B cell (primary cell): ENCODE data around the gene LMAN2. TPM values are rescaled to one million over a fixed set of nuclear protein-coding genes. Genes with fewer than 3 reads are reported as not detected.

Experiments
- ATAC-seq: fragments of 200-7000 bp; cut with Tn5 transposase; one replicate; pipeline ENCODE4 v1.10.0; 2021; ENCODE audit warnings: low read depth, mild to moderate bottlenecking, moderate number of reproducible peaks, moderate library complexity
- CTCF ChIA-PET: fragments of 350-600 bp; sonication (Branson Sonifier 250); formaldehyde crosslinking; loops from one replicate; lab custom pipeline; 2021; ENCODE audit warnings: antibody characterized with exemption, inconsistent platforms; lab: Charles Lee
- POLR2A ChIA-PET: fragments of 350-600 bp; sonication (Branson Sonifier 250); formaldehyde crosslinking; loops from one replicate; lab custom pipeline; 2021; ENCODE audit warnings: antibody characterized with exemption; lab: Charles Lee
- DNase-seq: peaks from one replicate; pipeline ENCODE4 v3.0.0; 2013
- H2AFZ ChIP-seq: 2 replicates; pipeline ENCODE4 v1.6.1; 2012; ENCODE audit warnings: mild to moderate bottlenecking, low read depth, low read length; ENCODE audit not compliant: insufficient read depth, poor library complexity, severe bottlenecking
- H3K27ac ChIP-seq, 2 donors: 1 replicate in 1 of 2; 2 replicates in 1 of 2; pipeline ENCODE4 v1.5.1; 2012 to 2013; ENCODE audit warnings: low read length in 2 of 2, mild to moderate bottlenecking in 2 of 2, moderate library complexity in 1 of 2
- H3K27me3 ChIP-seq, 4 experiments: fragments of 200-600 bp in 1 of 4; sonication (generic) in 1 of 4; replicated peaks in 1 of 4; 1 replicate in 2 of 4; 2 replicates in 2 of 4; pipeline versions ENCODE4 v1.6.1 to v1.7.0; 2013 to 2016; ENCODE audit warnings: low read length in 3 of 4, mild to moderate bottlenecking in 2 of 4, mixed read lengths in 1 of 4, moderate library complexity in 1 of 4; ENCODE audit not compliant: insufficient read depth in 4 of 4, control insufficient read depth in 3 of 4; ENCODE audit errors: control extremely low read depth in 1 of 4
- H3K36me3 ChIP-seq, 2 experiments: replicated peaks in 1 of 2; 1 replicate in 1 of 2; 2 replicates in 1 of 2; pipeline versions ENCODE4 v1.6.1 to v1.7.1; 2013; ENCODE audit warnings: low read length in 1 of 2; ENCODE audit not compliant: insufficient read depth in 2 of 2, control insufficient read depth in 1 of 2; ENCODE audit errors: control extremely low read depth in 1 of 2, extremely low read depth in 1 of 2
- H3K4me1 ChIP-seq, 2 donors: fragments of 200-600 bp in 1 of 2; sonication (generic) in 1 of 2; 1 replicate in 1 of 2; 2 replicates in 1 of 2; pipeline versions ENCODE4 v1.5.1 to v1.6.1; 2013 to 2017; ENCODE audit warnings: low read length in 2 of 2; ENCODE audit not compliant: control insufficient read depth in 2 of 2, insufficient read depth in 2 of 2
- H3K4me2 ChIP-seq: replicated peaks from 2 replicates; pipeline ENCODE3; 2012; ENCODE audit warnings: mild to moderate bottlenecking, low read depth, low read length; ENCODE audit not compliant: poor library complexity, severe bottlenecking
- H3K4me3 ChIP-seq, 5 experiments: fragments of 200-600 bp in 1 of 5; sonication (generic) in 1 of 5; 1 replicate in 3 of 5; 2 replicates in 2 of 5; pipeline versions ENCODE4 v1.5.1 to v1.7.0; 2011 to 2016; ENCODE audit warnings: low read length in 4 of 5, mild to moderate bottlenecking in 4 of 5, low read depth in 2 of 5, control low read depth in 1 of 5, moderate library complexity in 1 of 5; ENCODE audit not compliant: insufficient read depth in 1 of 5; ENCODE audit errors: control extremely low read depth in 1 of 5, extremely low read depth in 1 of 5
- H3K79me2 ChIP-seq: fragments of 200-600 bp; sonication (generic); one replicate; pipeline ENCODE4 v1.6.0; 2016; ENCODE audit warnings: low read length; ENCODE audit not compliant: control insufficient read depth, insufficient read depth
- H3K9ac ChIP-seq: fragments of 200-600 bp; sonication (generic); 2 replicates; pipeline ENCODE4 v1.6.1; 2017; ENCODE audit warnings: mild to moderate bottlenecking, low read length, moderate library complexity
- H3K9me3 ChIP-seq, 3 donors: one replicate each; pipeline versions ENCODE4 v1.6.1 to v1.7.1; 2013; ENCODE audit warnings: low read length in 2 of 3; ENCODE audit not compliant: control insufficient read depth in 2 of 3, insufficient read depth in 1 of 3; ENCODE audit errors: control extremely low read depth in 1 of 3
- H4K20me1 ChIP-seq: 2 replicates; pipeline ENCODE4 v1.6.0; 2012; ENCODE audit warnings: mild to moderate bottlenecking, low read length; ENCODE audit not compliant: insufficient read depth, control insufficient read depth, poor library complexity, severe bottlenecking
- H3K27ac Mint-ChIP-seq: one replicate; pipeline ENCODE4 v1.8.0; 2021; ENCODE audit warnings: mixed read lengths
- H3K27me3 Mint-ChIP-seq: one replicate; pipeline ENCODE4 v1.8.0; 2021; ENCODE audit warnings: mixed read lengths
- H3K4me1 Mint-ChIP-seq: one replicate; pipeline ENCODE4 v1.8.0; 2021; ENCODE audit warnings: mixed read lengths
- H3K4me3 Mint-ChIP-seq: one replicate; pipeline ENCODE4 v1.8.0; 2021; ENCODE audit warnings: mixed read lengths
- H3K9me3 Mint-ChIP-seq: one replicate; pipeline ENCODE4 v1.8.0; 2022; ENCODE audit warnings: mixed read lengths; ENCODE audit not compliant: insufficient read depth
- EZH2 ChIP-seq: IDR thresholded peaks from 2 replicates; pipeline ENCODE4 v1.6.1; 2012; ENCODE audit warnings: borderline replicate concordance, low read depth, mild to moderate bottlenecking, moderate library complexity, low read length; ENCODE audit not compliant: insufficient read depth, poor library complexity, severe bottlenecking
- WGBS: methylation state at CpG from one replicate; pipeline ENCODE4 v1.1.5; 2013; ENCODE audit warnings: missing lambda C conversion rate; ENCODE audit not compliant: insufficient coverage; 5-methylcytosine and 5-hydroxymethylcytosine counted together
- intact Hi-C: fragments of 100-400 bp; cut with micrococcal nuclease; formaldehyde crosslinking; loops from one replicate; pipeline ENCODE4 v1.10.0; 2022
- polyA plus RNA-seq: library from polyadenylated mRNA; depleted of rRNA; stranded (reverse); fragments of >200 nt; gene quantifications from 2 replicates; pipeline ENCODE4 v1.2.3, GENCODE V29; 2012
- total RNA-seq, 2 donors: library from RNA; stranded (reverse); fragments of 120-200 nt in 1 of 2; gene quantifications; 1 replicate in 1 of 2; 2 replicates in 1 of 2; pipeline versions ENCODE4 v1.2.3 to v1.2.4, GENCODE V29; 2013 to 2022
- TF ChIP-seq, protein P1 (sequence below): fragments of 200-600 bp; IDR thresholded peaks from one replicate; pipeline ENCODE4 v1.8.0; 2022; ENCODE audit warnings: antibody characterized with exemption, mild to moderate bottlenecking

LMAN2 gene
- total and polyA plus RNA-seq, 2 donors (not counting 1 experiment from before 2014, with no cell fraction given) = 99.4 to 123 TPM

DNA sequence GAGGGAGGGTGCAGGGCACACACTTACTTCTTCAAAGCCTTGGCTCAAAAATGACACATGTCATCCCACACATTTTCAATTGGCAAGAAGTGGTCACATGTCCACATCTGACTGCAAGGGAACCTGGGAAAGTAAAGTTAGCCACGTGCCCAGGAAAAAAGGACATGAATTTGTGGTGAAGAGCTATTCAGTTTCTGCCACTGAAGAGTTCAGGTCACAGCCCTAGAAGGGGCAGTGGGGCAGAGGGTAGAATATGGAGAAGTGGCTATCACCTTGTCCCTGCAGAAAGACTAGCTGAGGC lies 4.3 kb upstream of the LMAN2 start:
- Histone ChIP-seq H3K79me2 (peaks cover 39% of the 10 kb centered on the region), H3K9ac (no peak overlapping the region), H3K4me3 (no peak overlapping the region), H3K27ac (no peak overlapping the region), H4K20me1 (peaks cover 24% of the 10 kb centered on the region), H3K9me3 (no peaks in the 10 kb centered on the region), H3K27me3 (no peaks in the 10 kb centered on the region), H3K4me2 (no peak overlapping the region), H3K4me1 (peaks cover 44 to 55% of the 10 kb centered on the region in 2 donors), H2AFZ (no peak overlapping the region), H3K36me3 (peaks cover 0 to 12% of the 10 kb centered on the region in 2 experiments)
- ATAC-seq (no peak), DNase-seq (peak; percentile 5)
- Mint-ChIP-seq H3K4me3 (peak overlapping the region; percentile 13), H3K27ac (peak overlapping the region; percentile 20), H3K9me3 (no peaks in the 10 kb centered on the region), H3K4me1 (peaks cover 69% of the 10 kb centered on the region), H3K27me3 (no peaks in the 10 kb centered on the region)
- WGBS = 20% methylated on average over 1 of the region's 1 CpG
- ChIA-PET POLR2A (no interaction called here), CTCF (interaction anchor here (0.7 to 7.2 kb wide), 7 partner anchors 15 to 145 kb away, joined by 3 to 60 read pairs (median 3); partner anchors contain the start of genes PRELID1 and RAB24)
- TF ChIP-seq, protein P1, sequence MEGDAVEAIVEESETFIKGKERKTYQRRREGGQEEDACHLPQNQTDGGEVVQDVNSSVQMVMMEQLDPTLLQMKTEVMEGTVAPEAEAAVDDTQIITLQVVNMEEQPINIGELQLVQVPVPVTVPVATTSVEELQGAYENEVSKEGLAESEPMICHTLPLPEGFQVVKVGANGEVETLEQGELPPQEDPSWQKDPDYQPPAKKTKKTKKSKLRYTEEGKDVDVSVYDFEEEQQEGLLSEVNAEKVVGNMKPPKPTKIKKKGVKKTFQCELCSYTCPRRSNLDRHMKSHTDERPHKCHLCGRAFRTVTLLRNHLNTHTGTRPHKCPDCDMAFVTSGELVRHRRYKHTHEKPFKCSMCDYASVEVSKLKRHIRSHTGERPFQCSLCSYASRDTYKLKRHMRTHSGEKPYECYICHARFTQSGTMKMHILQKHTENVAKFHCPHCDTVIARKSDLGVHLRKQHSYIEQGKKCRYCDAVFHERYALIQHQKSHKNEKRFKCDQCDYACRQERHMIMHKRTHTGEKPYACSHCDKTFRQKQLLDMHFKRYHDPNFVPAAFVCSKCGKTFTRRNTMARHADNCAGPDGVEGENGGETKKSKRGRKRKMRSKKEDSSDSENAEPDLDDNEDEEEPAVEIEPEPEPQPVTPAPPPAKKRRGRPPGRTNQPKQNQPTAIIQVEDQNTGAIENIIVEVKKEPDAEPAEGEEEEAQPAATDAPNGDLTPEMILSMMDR = no peak
- no peak for TF ChIP-seq EZH2
- intact Hi-C loops = loop anchor here (2.0 kb wide), 3 partner anchors 15 to 223 kb away; partner anchors contain the start of gene NSD1

DNA sequence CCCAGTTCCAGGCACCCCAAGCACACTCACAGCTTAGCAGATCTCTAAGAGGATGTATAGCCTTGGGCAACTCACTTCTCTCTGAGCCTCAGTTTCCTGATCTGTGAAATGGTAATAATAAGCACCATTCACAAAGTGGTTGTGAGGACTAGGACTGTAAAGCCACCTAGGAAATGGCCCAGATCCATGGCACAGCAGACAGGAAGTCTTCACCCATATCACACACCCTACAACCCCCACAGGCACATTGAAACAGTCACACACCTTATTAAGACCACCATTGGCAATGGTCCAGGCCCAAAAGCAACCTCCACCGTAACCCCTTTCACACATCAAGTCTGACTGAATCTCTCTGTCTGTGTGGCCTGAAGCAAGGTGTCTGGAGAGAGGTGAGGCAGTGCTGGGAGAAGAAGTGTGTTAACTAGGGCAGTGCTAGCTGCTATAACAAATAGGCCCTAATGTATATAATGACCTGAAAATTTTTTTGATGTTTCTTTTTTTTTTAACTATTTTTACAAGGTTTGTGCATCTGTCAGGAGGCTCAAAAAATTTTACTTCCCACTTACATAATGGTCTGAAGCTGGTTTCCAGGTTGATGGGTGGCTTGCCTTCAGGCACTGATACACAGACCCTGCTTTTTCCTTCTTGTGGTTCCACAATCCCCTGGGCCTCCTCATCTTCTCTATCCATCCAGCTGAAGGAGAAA lies 3.8 kb upstream of the LMAN2 start:
- Mint-ChIP-seq H3K27me3 (no peaks in the 10 kb centered on the region), H3K27ac (peak overlapping the region; percentile 20), H3K4me3 (peak overlapping the region; percentile 13), H3K9me3 (no peaks in the 10 kb centered on the region), H3K4me1 (peaks cover 71% of the 10 kb centered on the region)
- Histone ChIP-seq H3K9ac (no peak overlapping the region), H3K27ac (no peak overlapping the region), H3K4me2 (no peak overlapping the region), H3K27me3 (no peaks in the 10 kb centered on the region), H3K36me3 (peaks cover 0 to 12% of the 10 kb centered on the region in 2 experiments), H3K9me3 (no peaks in the 10 kb centered on the region), H3K4me1 (peaks cover 46 to 57% of the 10 kb centered on the region in 2 donors), H3K79me2 (peaks cover 39% of the 10 kb centered on the region), H2AFZ (no peak overlapping the region), H4K20me1 (peaks cover 24% of the 10 kb centered on the region), H3K4me3 (no peak overlapping the region)
- POLR2A ChIA-PET = no interaction called here
- ATAC-seq (no peak), DNase-seq (peak; percentile 7)
- WGBS = no CpG with 5 or more reads among the region's 1 CpG
- CTCF ChIA-PET = interaction anchor here (0.9 to 7.2 kb wide), 5 partner anchors 16 to 100 kb away, joined by 3 to 60 read pairs (median 4); partner anchors contain the start of genes PRELID1 and RAB24
- no peak for TF ChIP-seq EZH2
- TF ChIP-seq, protein P1 = no peak
- intact Hi-C loops = no loop called here
